Endothelial cell of umbilical vein (primary cell): ENCODE results near the gene MUC2. TPM values are rescaled to one million over a fixed set of nuclear protein-coding genes. Genes with fewer than 3 reads are reported as not detected.

Source experiments
- BruUV-seq: library from RNA; stranded (reverse); fragments of 400-500 nt; replicated peaks from 2 replicates; lab custom pipeline; 2021; lab: Mats Ljungman, UMichigan
- CTCF ChIA-PET: fragments of 300-600, 350-600 bp; sonication (Branson Sonifier 250); formaldehyde crosslinking; loops from one replicate; lab custom pipeline; 2021; ENCODE audit warnings: antibody characterized with exemption, inconsistent platforms; lab: Charles Lee
- POLR2A ChIA-PET: fragments of 300-600, 350-600 bp; sonication (Branson Sonifier 250); formaldehyde crosslinking; loops from one replicate; lab custom pipeline; 2021; ENCODE audit warnings: antibody characterized with exemption, inconsistent platforms; lab: Charles Lee
- DNase-seq: peaks from one replicate; pipeline ENCODE4 v3.0.0-alpha.2; 2011; ENCODE audit warnings: low read depth, low spot score
- FAIRE-seq: peaks from 2 replicates; lab custom pipeline; 2011; peaks lifted over from hg19 to GRCh38; lab: Jason Lieb, UNC
- H2AFZ ChIP-seq: 2 replicates; pipeline ENCODE4 v1.6.0; 2012; ENCODE audit warnings: low read depth, low read length, control low read depth, inconsistent platforms
- H3K27ac ChIP-seq: 2 replicates; pipeline ENCODE4 v1.5.1; 2011; ENCODE audit warnings: low read depth, mild to moderate bottlenecking, control low read depth, low read length, moderate library complexity; ENCODE audit not compliant: insufficient read depth
- H3K27me3 ChIP-seq, 2 experiments: 2 replicates each; pipeline versions ENCODE4 v1.6.0 to v1.6.1; 2011; ENCODE audit warnings: low read length in 2 of 2, mixed read lengths in 1 of 2; ENCODE audit not compliant: control insufficient read depth in 2 of 2, insufficient read depth in 2 of 2
- H3K36me3 ChIP-seq, 2 experiments: 2 replicates in 1 of 2; 3 replicates in 1 of 2; pipeline ENCODE4 v1.5.1; 2011; ENCODE audit warnings: low read length in 2 of 2, mild to moderate bottlenecking in 1 of 2, moderate library complexity in 1 of 2; ENCODE audit not compliant: control insufficient read depth in 2 of 2, insufficient read depth in 2 of 2; ENCODE audit errors: extremely low read depth in 1 of 2
- H3K4me1 ChIP-seq: 3 replicates; pipeline ENCODE4 v1.5.1; 2011; ENCODE audit warnings: mild to moderate bottlenecking, low read length; ENCODE audit not compliant: control insufficient read depth, insufficient read depth; ENCODE audit errors: extremely low read depth
- H3K4me2 ChIP-seq: 2 replicates; pipeline ENCODE4 v1.6.1; 2011; ENCODE audit warnings: low read length, control low read depth, mixed read lengths; ENCODE audit not compliant: insufficient read depth
- H3K4me3 ChIP-seq, 3 experiments: fragments of 200-600 bp in 1 of 3; sonication (generic), shearing (Covaris generic) in 1 of 3; replicated peaks in 1 of 3; 2 replicates each; pipeline ENCODE4 v1.5.1; 2011 to 2016; ENCODE audit warnings: control low read depth in 3 of 3, low read length in 3 of 3, mild to moderate bottlenecking in 2 of 3, inconsistent platforms in 1 of 3, low read depth in 1 of 3, moderate library complexity in 1 of 3; ENCODE audit not compliant: insufficient read depth in 1 of 3
- H3K79me2 ChIP-seq: 2 replicates; pipeline ENCODE4 v1.6.0; 2012; ENCODE audit warnings: low read length, inconsistent platforms; ENCODE audit not compliant: control insufficient read depth, insufficient read depth
- H3K9ac ChIP-seq: replicated peaks from 2 replicates; pipeline ENCODE3; 2011; ENCODE audit warnings: low read length, control low read depth; ENCODE audit not compliant: insufficient read depth; ENCODE audit errors: extremely low read depth
- H3K9me1 ChIP-seq: replicated peaks from 3 replicates; pipeline ENCODE4 v1.6.0; 2011; ENCODE audit warnings: mild to moderate bottlenecking, low read length; ENCODE audit not compliant: control insufficient read depth, insufficient read depth; ENCODE audit errors: extremely low read depth
- H3K9me3 ChIP-seq: replicated peaks from 2 replicates; pipeline ENCODE4 v1.5.1; 2012; ENCODE audit warnings: low read length, inconsistent platforms; ENCODE audit not compliant: control insufficient read depth, insufficient read depth
- H4K20me1 ChIP-seq: replicated peaks from 2 replicates; pipeline ENCODE3; 2011; ENCODE audit warnings: mild to moderate bottlenecking, low read length; ENCODE audit not compliant: control insufficient read depth, insufficient read depth; ENCODE audit errors: extremely low read depth
- CTCF ChIP-seq, 2 donors: IDR thresholded peaks; 1 replicate in 1 of 2; 2 replicates in 1 of 2; pipeline ENCODE4 v1.5.1; 2011; ENCODE audit warnings: low read length in 2 of 2, mild to moderate bottlenecking in 2 of 2, moderate library complexity in 2 of 2, control low read depth in 1 of 2, inconsistent platforms in 1 of 2, low read depth in 1 of 2; ENCODE audit not compliant: insufficient read depth in 1 of 2; ENCODE audit errors: extremely low read depth in 1 of 2
- EZH2 ChIP-seq: IDR thresholded peaks from 2 replicates; pipeline ENCODE4 v1.6.1; 2012; ENCODE audit warnings: borderline replicate concordance, low read depth, mild to moderate bottlenecking, moderate library complexity, low read length, inconsistent platforms; ENCODE audit not compliant: severe bottlenecking
- FOS ChIP-seq: IDR thresholded peaks from 2 replicates; pipeline ENCODE4 v1.6.1; 2011; ENCODE audit warnings: mild to moderate bottlenecking, low read length, moderate library complexity, borderline replicate concordance; ENCODE audit not compliant: insufficient read depth
- GATA2 ChIP-seq: IDR thresholded peaks from 2 replicates; pipeline ENCODE4 v1.7.0; 2011; ENCODE audit warnings: low read depth, mild to moderate bottlenecking, moderate library complexity, mixed read lengths, low read length; ENCODE audit not compliant: insufficient read length, insufficient read depth
- JUN ChIP-seq: IDR thresholded peaks from 2 replicates; pipeline ENCODE4 v1.6.1; 2011; ENCODE audit warnings: borderline replicate concordance, low read depth; ENCODE audit not compliant: insufficient read length, insufficient read depth
- MYC ChIP-seq: IDR thresholded peaks from one replicate; pipeline ENCODE4 v1.6.1; 2011; ENCODE audit warnings: mild to moderate bottlenecking, low read depth, low read length
- POLR2AphosphoS5 ChIP-seq: IDR thresholded peaks from 2 replicates; pipeline ENCODE4 v1.6.1; 2012; ENCODE audit warnings: low read depth, mild to moderate bottlenecking, control low read depth, low read length, moderate library complexity; ENCODE audit not compliant: insufficient read depth
- dilution Hi-C: fragments of 300-500 bp; cut with MboI; formaldehyde crosslinking; loops from one replicate; pipeline ENCODE4 v1.15.0; 2019; ENCODE audit warnings: low sequenced_read_pairs; ENCODE audit not compliant: extremely low pct_ligation_motif_present
- intact Hi-C: fragments of 100-400 bp; cut with micrococcal nuclease; formaldehyde crosslinking; loops from one replicate; pipeline ENCODE4 v1.10.0; 2022
- polyA plus RNA-seq, 4 experiments: library from polyadenylated mRNA; depleted of rRNA in 3 of 4; stranded (reverse) in 3 of 4; unstranded in 1 of 4; fragments of >200 nt; gene quantifications; 2 replicates each; pipeline versions ENCODE4 v1.2.1 to v1.2.3, GENCODE V29; 2011 to 2012; ENCODE audit warnings: missing spikeins in 1 of 4
- total RNA-seq: library from RNA; stranded (reverse); gene quantifications from 2 replicates; pipeline ENCODE4 v1.2.3, GENCODE V29; 2021

The MUC2 gene
- total and polyA plus RNA-seq, 2 donors (not counting 3 experiments of a cell fraction or from before 2014, with no cell fraction given): not detected

- DNase-seq: no peak
- TF ChIP-seq JUN: no peak
- TF ChIP-seq MYC: no peak
- TF ChIP-seq FOS: no peak
- Histone ChIP-seq H2AFZ (no peak overlapping the region), H3K9me3 (no peaks in the 10 kb centered on the region), H3K79me2 (no peaks in the 10 kb centered on the region), H3K4me2 (no peak overlapping the region), H4K20me1 (no peaks in the 10 kb centered on the region), H3K4me3 (no peak overlapping the region), H3K9me1 (no peaks in the 10 kb centered on the region), H3K27me3 (no peaks in the 10 kb centered on the region), H3K4me1 (no peaks in the 10 kb centered on the region), H3K27ac (no peak overlapping the region), H3K9ac (no peak overlapping the region), H3K36me3 (no peaks in the 10 kb centered on the region)
- FAIRE-seq: no peak
- no TSS peak for BruUV-seq
- CTCF ChIA-PET: no interaction called here
- dilution Hi-C loops (no loop called here), intact Hi-C loops (no loop called here)
- POLR2A ChIA-PET: no interaction called here
Measured at GRCh38 chr11:1104411-1105182, 29.9 kb downstream of the MUC2 start.

- no peak overlapping the region for H3K27ac ChIP-seq
- DNase-seq: no peak
- H3K4me3 ChIP-seq: no peak overlapping the region
- H4K20me1 ChIP-seq: no peaks in the 10 kb centered on the region
- FAIRE-seq: no peak
- H3K9ac ChIP-seq: no peak overlapping the region
- intact Hi-C loops (no loop called here), dilution Hi-C loops (no loop called here)
- BruUV-seq: no TSS peak
- no peaks in the 10 kb centered on the region for H3K79me2 ChIP-seq
- H3K27me3 ChIP-seq: no peaks in the 10 kb centered on the region
- H3K36me3 ChIP-seq: no peaks in the 10 kb centered on the region
- no peaks in the 10 kb centered on the region for H3K4me1 ChIP-seq
- ChIA-PET CTCF (no interaction called here), POLR2A (no interaction called here)
- H3K9me3 ChIP-seq: no peaks in the 10 kb centered on the region
- H3K9me1 ChIP-seq: no peaks in the 10 kb centered on the region
- TF ChIP-seq MYC: no peak
- TF ChIP-seq FOS: no peak
- no peak for TF ChIP-seq GATA2
- no peak for TF ChIP-seq JUN
- TF ChIP-seq POLR2AphosphoS5: no peak
- no peak for TF ChIP-seq CTCF (IDR thresholded peaks at IDR 0.05; ENCODE audit: extremely low read depth in 1 of 2, insufficient read depth in 1 of 2, low read depth in 1 of 2, low read length in 2 of 2)
- no peak for TF ChIP-seq EZH2
- no peak overlapping the region for H3K4me2 ChIP-seq
- H2AFZ ChIP-seq: no peak overlapping the region
Measured at GRCh38 chr11:1105183-1105565, 30.5 kb downstream of the MUC2 start.
